Fibroblast of skin of scalp (primary cell): ENCODE data around the gene PAMR1.

ENCODE experiments used
- DNase-seq: peaks from one replicate; pipeline ENCODE4 v3.0.0-alpha.2; 2013

PAMR1 gene

GRCh38 chr11:35402751-35403660 is 122.4 kb downstream of the PAMR1 start:
- no peak for DNase-seq

- peak; percentile 45 for DNase-seq
Observed at GRCh38 chr11:35398881-35399280, 126.5 kb downstream of the PAMR1 start.

- no peak for DNase-seq
Observed at GRCh38 chr11:35394941-35395340, 130.5 kb downstream of the PAMR1 start.

GRCh38 chr11:35393098-35393497 is 132.3 kb downstream of the PAMR1 start:
- no peak for DNase-seq

GRCh38 chr11:35391922-35392688 is 133.3 kb downstream of the PAMR1 start:
- peak; percentile 82 for DNase-seq

GRCh38 chr11:35390737-35391682 is 134.4 kb downstream of the PAMR1 start:
- peak; percentile 53 for DNase-seq

- no peak for DNase-seq
Observed at GRCh38 chr11:35389897-35390465, 135.4 kb downstream of the PAMR1 start.

GRCh38 chr11:35389112-35389511 is 136.3 kb downstream of the PAMR1 start:
- DNase-seq, result no peak

GRCh38 chr11:35388061-35388460 is 137.4 kb downstream of the PAMR1 start:
- DNase-seq, result no peak

- DNase-seq, result peak; percentile 26
Observed at GRCh38 chr11:35387111-35387982, 138.1 kb downstream of the PAMR1 start.

- DNase-seq, result no peak
Observed at GRCh38 chr11:35383953-35384352, 141.5 kb downstream of the PAMR1 start.
